HCT116 (cell line): Measurements from ENCODE around the gene TANGO6. TPM values are rescaled to one million over a fixed set of nuclear protein-coding genes. Genes with fewer than 3 reads are reported as not detected.
A peak's percentile ranks its signal among the peaks of the same experiment; 100 is the strongest.

Experiments
- ATAC-seq: fragments of 200-7000 bp; cut with Tn5 transposase; 2 replicates; pipeline ENCODE4 v1.9.1; 2020; ENCODE audit warnings: mild to moderate bottlenecking, moderate library complexity
- BruUV-seq: library from RNA; stranded (reverse); fragments of 400-500 nt; replicated peaks from 2 replicates; lab custom pipeline; 2021; lab: Mats Ljungman, UMichigan
- CTCF ChIA-PET: fragments of 300-600 bp; sonication (Branson Sonifier 250); formaldehyde crosslinking; loops from one replicate; lab custom pipeline; 2021; ENCODE audit warnings: antibody characterized with exemption; lab: Charles Lee
- POLR2A ChIA-PET: fragments of 300-600, 350-600 bp; sonication (Branson Sonifier 250); formaldehyde crosslinking; loops from one replicate; lab custom pipeline; 2021; ENCODE audit warnings: antibody characterized with exemption; lab: Charles Lee
- RAD21 ChIA-PET, 2 experiments: fragments of 300-600 bp; sonication (Branson Sonifier 250); formaldehyde crosslinking; loops; one replicate each; lab custom pipeline; 2023; ENCODE audit warnings: low total read pairs in 2 of 2; ENCODE audit not compliant: uncharacterized antibody in 2 of 2, unreplicated experiment in 2 of 2, low non-redundant PET in 1 of 2; lab: Charles Lee
- DNase-seq: peaks from one replicate; pipeline ENCODE4 v3.0.0-alpha.2; 2010; ENCODE audit warnings: low read depth, low spot score
- H2AFZ ChIP-seq: fragments of 200-600 bp; shearing (Covaris generic), sonication (generic); 2 replicates; pipeline ENCODE4 v1.6.1; 2017; ENCODE audit warnings: low read depth, mixed run types, mixed read lengths, antibody characterized with exemption, low read length; ENCODE audit not compliant: poor library complexity, severe bottlenecking
- H3K27ac ChIP-seq: 2 replicates; pipeline ENCODE4 v1.5.1; 2012; ENCODE audit warnings: low read depth, low read length
- H3K27me3 ChIP-seq: fragments of 200-600 bp; sonication (generic); 2 replicates; pipeline ENCODE4 v1.6.1; 2016; ENCODE audit warnings: mixed run types, low read length, mixed read lengths; ENCODE audit not compliant: insufficient read depth
- H3K36me3 ChIP-seq, 2 experiments: fragments of 200-500 bp in 1 of 2; fragments of 200-600 bp in 1 of 2; sonication (Bioruptor generic) in 1 of 2; sonication (generic) in 1 of 2; 2 replicates each; pipeline versions ENCODE4 v1.5.1 to v1.6.1; 2014 to 2016; ENCODE audit warnings: low read length in 2 of 2, inconsistent platforms in 1 of 2, mixed read lengths in 1 of 2, mixed run types in 1 of 2; ENCODE audit not compliant: insufficient read depth in 2 of 2, control insufficient read depth in 1 of 2
- H3K4me1 ChIP-seq, 2 experiments: fragments of 200-600 bp in 1 of 2; sonication (generic) in 1 of 2; 2 replicates each; pipeline versions ENCODE4 v1.5.1 to v1.6.1; 2012 to 2017; ENCODE audit warnings: low read length in 2 of 2, inconsistent platforms in 1 of 2, mild to moderate bottlenecking in 1 of 2, mixed read lengths in 1 of 2, mixed run types in 1 of 2, moderate library complexity in 1 of 2; ENCODE audit not compliant: insufficient read depth in 2 of 2, control insufficient read depth in 1 of 2
- H3K4me2 ChIP-seq: fragments of 200-600 bp; sonication (generic); 2 replicates; pipeline ENCODE4 v1.6.1; 2017; ENCODE audit warnings: mixed run types, low read length, mixed read lengths
- H3K4me3 ChIP-seq, 2 experiments: fragments of 200-600 bp in 1 of 2; sonication (generic) in 1 of 2; replicated peaks in 1 of 2; 2 replicates each; pipeline ENCODE4 v1.5.1; 2011 to 2016; ENCODE audit warnings: low read length in 2 of 2, control low read depth in 1 of 2, low read depth in 1 of 2, mild to moderate bottlenecking in 1 of 2, mixed read lengths in 1 of 2, mixed run types in 1 of 2
- H3K79me2 ChIP-seq: fragments of 200-600 bp; sonication (generic); 2 replicates; pipeline ENCODE4 v1.6.1; 2017; ENCODE audit warnings: mild to moderate bottlenecking, mixed run types, low read length, moderate library complexity, mixed read lengths; ENCODE audit not compliant: insufficient read depth
- H3K9ac ChIP-seq: fragments of 200-600 bp; sonication (generic); 2 replicates; pipeline ENCODE4 v1.6.1; 2016; ENCODE audit warnings: low read length, mixed read lengths
- H3K9me2 ChIP-seq: fragments of 200-600 bp; sonication (generic), shearing (Covaris generic); 2 replicates; pipeline ENCODE4 v1.6.1; 2017; ENCODE audit warnings: mixed run types, mild to moderate bottlenecking, moderate library complexity; ENCODE audit not compliant: insufficient read depth
- H3K9me3 ChIP-seq, 2 experiments: fragments of 200-500 bp in 1 of 2; fragments of 200-600 bp in 1 of 2; sonication (Bioruptor generic) in 1 of 2; sonication (generic) in 1 of 2; 2 replicates each; pipeline ENCODE4 v1.6.1; 2014 to 2017; ENCODE audit warnings: low read length in 2 of 2, mixed read lengths in 2 of 2, inconsistent platforms in 1 of 2, low read depth in 1 of 2, mild to moderate bottlenecking in 1 of 2, mixed run types in 1 of 2, moderate library complexity in 1 of 2; ENCODE audit not compliant: control insufficient read depth in 1 of 2, insufficient read depth in 1 of 2
- H4K20me1 ChIP-seq: fragments of 200-600 bp; sonication (generic), shearing (Covaris generic); 2 replicates; pipeline ENCODE4 v1.6.1; 2017; ENCODE audit warnings: mixed run types, mild to moderate bottlenecking, moderate library complexity; ENCODE audit not compliant: insufficient read depth
- CEBPB ChIP-seq: IDR thresholded peaks from 2 replicates; pipeline ENCODE4 v1.6.1; 2012; ENCODE audit warnings: low read depth
- ELF1 ChIP-seq: IDR thresholded peaks from 2 replicates; pipeline ENCODE4 v1.6.1; 2012; ENCODE audit warnings: low read depth, borderline replicate concordance
- EZH2 ChIP-seq: fragments of 200-600 bp; sonication (generic); IDR thresholded peaks from 2 replicates; pipeline ENCODE4 v1.6.1; 2017; ENCODE audit warnings: antibody characterized with exemption, mixed run types
- FOSL1 ChIP-seq: IDR thresholded peaks from 2 replicates; pipeline ENCODE4 v1.6.1; 2012; ENCODE audit warnings: low read depth
- POLR2AphosphoS5 ChIP-seq: IDR thresholded peaks from 2 replicates; pipeline ENCODE4 v1.6.1; 2011; ENCODE audit warnings: mild to moderate bottlenecking, low read depth, low read length, moderate library complexity
- RAD21 ChIP-seq: IDR thresholded peaks from 2 replicates; pipeline ENCODE4 v1.6.1; 2012; ENCODE audit warnings: low read depth, mild to moderate bottlenecking
- SRF ChIP-seq: IDR thresholded peaks from 2 replicates; pipeline ENCODE4 v1.6.1; 2012; ENCODE audit warnings: low read depth
- YY1 ChIP-seq: IDR thresholded peaks from 2 replicates; pipeline ENCODE4 v1.6.1; 2011; ENCODE audit warnings: low read length, low read depth, moderate library complexity, mild to moderate bottlenecking; ENCODE audit not compliant: insufficient replicate concordance; ENCODE audit errors: extremely low read depth
- ZFX ChIP-seq: fragments of 450-650 bp; IDR thresholded peaks from 2 replicates; pipeline ENCODE4 v1.6.1; 2017
- ZNF274 ChIP-seq: fragments of 200-500 bp; sonication (Bioruptor generic); IDR thresholded peaks from 2 replicates; pipeline ENCODE4 v1.6.1; 2014; ENCODE audit warnings: mild to moderate bottlenecking, low read depth, low read length, inconsistent platforms
- intact Hi-C: fragments of 100-400 bp; cut with micrococcal nuclease; formaldehyde crosslinking; loops from 2 replicates; pipeline ENCODE4 v1.10.0; 2022
- total RNA-seq: library from RNA; stranded (reverse); gene quantifications from one replicate; pipeline ENCODE4 v1.2.1, GENCODE V29; 2021; ENCODE audit not compliant: unreplicated experiment
- TF ChIP-seq, protein P1 (sequence below), 3 experiments: fragments of 200-600 bp in 1 of 3; sonication (generic) in 1 of 3; IDR thresholded peaks in 2 of 3; conservative IDR thresholded peaks in 1 of 3; 2 replicates each; pipeline ENCODE4 v1.5.1; 2012 to 2017; ENCODE audit warnings: low read depth in 2 of 3, low read length in 2 of 3, antibody characterized with exemption in 1 of 3, borderline replicate concordance in 1 of 3, control low read depth in 1 of 3, mild to moderate bottlenecking in 1 of 3, mixed read lengths in 1 of 3, mixed run types in 1 of 3, moderate library complexity in 1 of 3; ENCODE audit not compliant: insufficient read depth in 1 of 3
- TF ChIP-seq, protein P2 (sequence below): IDR thresholded peaks from 2 replicates; pipeline ENCODE4 v1.6.1; 2012
- TF ChIP-seq, protein P3 (sequence below): IDR thresholded peaks from 2 replicates; pipeline ENCODE4 v1.6.1; 2011; ENCODE audit warnings: mild to moderate bottlenecking, low read length, moderate library complexity; ENCODE audit not compliant: insufficient replicate concordance; ENCODE audit errors: extremely low read depth

The TANGO6 gene
- total RNA-seq, 1 experiment from 2014 or later: 16.4 TPM

DNA sequence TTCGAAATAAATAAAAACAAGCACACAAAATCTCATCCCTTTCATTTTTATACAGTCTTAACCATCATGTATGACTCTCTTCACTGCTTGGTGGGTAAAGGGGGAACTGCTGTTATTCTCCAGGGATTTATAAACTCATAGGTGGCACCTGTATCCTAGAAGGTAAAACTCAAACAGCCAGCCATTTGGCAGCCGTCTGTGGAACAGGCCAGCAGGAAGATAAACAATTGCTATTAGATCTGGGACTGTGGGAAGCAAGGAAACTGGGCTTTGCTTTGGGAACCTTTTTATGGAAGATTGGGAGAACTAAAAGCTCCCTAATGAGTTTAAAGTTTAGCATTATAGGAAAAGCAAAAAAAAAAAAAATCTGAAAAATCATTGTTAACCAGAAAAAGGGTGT lies 126.0 kb downstream of the TANGO6 start:
- POLR2A ChIA-PET: no interaction called here
- Histone ChIP-seq H3K9ac (no peak overlapping the region), H4K20me1 (no peaks in the 10 kb centered on the region), H2AFZ (no peak overlapping the region), H3K9me2 (no peaks in the 10 kb centered on the region), H3K4me2 (no peak overlapping the region), H3K9me3 (no peaks in the 10 kb centered on the region), H3K79me2 (no peaks in the 10 kb centered on the region), H3K27ac (no peak overlapping the region), H3K27me3 (no peaks in the 10 kb centered on the region), H3K4me1 (peaks cover 10 to 16% of the 10 kb centered on the region in 2 experiments; a peak in 3 of 4 replicates), H3K4me3 (no peak overlapping the region), H3K36me3 (peaks cover 0 to 5% of the 10 kb centered on the region in 2 experiments; a peak in 1 of 4 replicates)
- ATAC-seq: no peak
- no peak for DNase-seq
- intact Hi-C loops: no loop called here
- BruUV-seq: no TSS peak
- no peak for TF ChIP-seq CEBPB
- TF ChIP-seq, protein P1, sequence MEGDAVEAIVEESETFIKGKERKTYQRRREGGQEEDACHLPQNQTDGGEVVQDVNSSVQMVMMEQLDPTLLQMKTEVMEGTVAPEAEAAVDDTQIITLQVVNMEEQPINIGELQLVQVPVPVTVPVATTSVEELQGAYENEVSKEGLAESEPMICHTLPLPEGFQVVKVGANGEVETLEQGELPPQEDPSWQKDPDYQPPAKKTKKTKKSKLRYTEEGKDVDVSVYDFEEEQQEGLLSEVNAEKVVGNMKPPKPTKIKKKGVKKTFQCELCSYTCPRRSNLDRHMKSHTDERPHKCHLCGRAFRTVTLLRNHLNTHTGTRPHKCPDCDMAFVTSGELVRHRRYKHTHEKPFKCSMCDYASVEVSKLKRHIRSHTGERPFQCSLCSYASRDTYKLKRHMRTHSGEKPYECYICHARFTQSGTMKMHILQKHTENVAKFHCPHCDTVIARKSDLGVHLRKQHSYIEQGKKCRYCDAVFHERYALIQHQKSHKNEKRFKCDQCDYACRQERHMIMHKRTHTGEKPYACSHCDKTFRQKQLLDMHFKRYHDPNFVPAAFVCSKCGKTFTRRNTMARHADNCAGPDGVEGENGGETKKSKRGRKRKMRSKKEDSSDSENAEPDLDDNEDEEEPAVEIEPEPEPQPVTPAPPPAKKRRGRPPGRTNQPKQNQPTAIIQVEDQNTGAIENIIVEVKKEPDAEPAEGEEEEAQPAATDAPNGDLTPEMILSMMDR (IDR thresholded peaks at IDR 0.05 in 2 of 3, conservative IDR thresholded peaks at IDR 0.05 in 1 of 3; ENCODE audit: borderline replicate concordance in 1 of 3, insufficient read depth in 1 of 3, low read depth in 2 of 3, low read length in 2 of 3): no peak
- RAD21 ChIA-PET: no interaction called here
- CTCF ChIA-PET: no interaction called here

DNA sequence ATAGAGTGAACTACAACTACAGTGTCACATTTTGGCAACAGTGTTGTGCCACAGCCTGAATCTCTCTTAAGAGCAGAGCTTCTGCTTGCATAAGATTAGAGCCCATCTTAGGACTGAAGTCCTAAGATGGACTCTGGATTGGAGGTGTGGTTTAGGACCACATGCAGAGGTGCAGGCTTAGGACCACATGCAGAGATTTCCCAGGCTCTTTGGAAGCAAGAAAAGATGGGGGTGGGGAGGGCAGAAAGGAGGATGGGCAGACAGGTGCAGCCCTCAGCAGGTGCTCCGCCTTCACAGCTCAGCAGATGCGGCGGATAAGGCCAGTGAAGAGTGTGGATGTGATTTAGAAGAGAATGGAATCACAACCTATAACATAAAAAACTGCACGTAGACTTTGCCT lies 128.7 kb downstream of the TANGO6 start:
- Histone ChIP-seq H4K20me1 (no peaks in the 10 kb centered on the region), H3K9me2 (no peaks in the 10 kb centered on the region), H3K27ac (no peak overlapping the region), H3K9ac (no peak overlapping the region), H2AFZ (no peak overlapping the region), H3K4me1 (peaks cover 10 to 16% of the 10 kb centered on the region in 2 experiments; a peak in 3 of 4 replicates), H3K27me3 (no peaks in the 10 kb centered on the region), H3K9me3 (no peaks in the 10 kb centered on the region), H3K36me3 (peaks cover 0 to 5% of the 10 kb centered on the region in 2 experiments; a peak in 1 of 4 replicates), H3K4me3 (no peak overlapping the region), H3K79me2 (no peaks in the 10 kb centered on the region), H3K4me2 (0 out of 2 replicates have a peak overlapping the region, but pooled peaks have one; percentile 6)
- DNase-seq (no peak), ATAC-seq (0 out of 2 replicates have a peak, but pooled peaks have one; percentile 23)
- RAD21 ChIA-PET: no interaction called here
- CTCF ChIA-PET: no interaction called here
- intact Hi-C loops: no loop called here
- no TSS peak for BruUV-seq
- POLR2A ChIA-PET: no interaction called here
- no peak for TF ChIP-seq SRF
- TF ChIP-seq, protein P2, sequence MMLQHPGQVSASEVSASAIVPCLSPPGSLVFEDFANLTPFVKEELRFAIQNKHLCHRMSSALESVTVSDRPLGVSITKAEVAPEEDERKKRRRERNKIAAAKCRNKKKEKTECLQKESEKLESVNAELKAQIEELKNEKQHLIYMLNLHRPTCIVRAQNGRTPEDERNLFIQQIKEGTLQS: no peak
- TF ChIP-seq YY1: no peak
- TF ChIP-seq ELF1: no peak
- no peak for TF ChIP-seq POLR2AphosphoS5
- TF ChIP-seq, protein P3, sequence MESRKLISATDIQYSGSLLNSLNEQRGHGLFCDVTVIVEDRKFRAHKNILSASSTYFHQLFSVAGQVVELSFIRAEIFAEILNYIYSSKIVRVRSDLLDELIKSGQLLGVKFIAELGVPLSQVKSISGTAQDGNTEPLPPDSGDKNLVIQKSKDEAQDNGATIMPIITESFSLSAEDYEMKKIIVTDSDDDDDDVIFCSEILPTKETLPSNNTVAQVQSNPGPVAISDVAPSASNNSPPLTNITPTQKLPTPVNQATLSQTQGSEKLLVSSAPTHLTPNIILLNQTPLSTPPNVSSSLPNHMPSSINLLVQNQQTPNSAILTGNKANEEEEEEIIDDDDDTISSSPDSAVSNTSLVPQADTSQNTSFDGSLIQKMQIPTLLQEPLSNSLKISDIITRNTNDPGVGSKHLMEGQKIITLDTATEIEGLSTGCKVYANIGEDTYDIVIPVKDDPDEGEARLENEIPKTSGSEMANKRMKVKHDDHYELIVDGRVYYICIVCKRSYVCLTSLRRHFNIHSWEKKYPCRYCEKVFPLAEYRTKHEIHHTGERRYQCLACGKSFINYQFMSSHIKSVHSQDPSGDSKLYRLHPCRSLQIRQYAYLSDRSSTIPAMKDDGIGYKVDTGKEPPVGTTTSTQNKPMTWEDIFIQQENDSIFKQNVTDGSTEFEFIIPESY: no peak
- TF ChIP-seq, protein P1 (IDR thresholded peaks at IDR 0.05 in 2 of 3, conservative IDR thresholded peaks at IDR 0.05 in 1 of 3; ENCODE audit: borderline replicate concordance in 1 of 3, insufficient read depth in 1 of 3, low read depth in 2 of 3, low read length in 2 of 3): no peak
- TF ChIP-seq ZFX: no peak
- no peak for TF ChIP-seq EZH2
- TF ChIP-seq FOSL1: no peak
- no peak for TF ChIP-seq RAD21
- no peak for TF ChIP-seq ZNF274
